ENCODE data around the gene RITA1.
A peak's percentile ranks its signal among the peaks of the same experiment; 100 is the strongest.

The RITA1 gene, protein sequence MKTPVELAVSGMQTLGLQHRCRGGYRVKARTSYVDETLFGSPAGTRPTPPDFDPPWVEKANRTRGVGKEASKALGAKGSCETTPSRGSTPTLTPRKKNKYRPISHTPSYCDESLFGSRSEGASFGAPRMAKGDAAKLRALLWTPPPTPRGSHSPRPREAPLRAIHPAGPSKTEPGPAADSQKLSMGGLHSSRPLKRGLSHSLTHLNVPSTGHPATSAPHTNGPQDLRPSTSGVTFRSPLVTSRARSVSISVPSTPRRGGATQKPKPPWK

DNA sequence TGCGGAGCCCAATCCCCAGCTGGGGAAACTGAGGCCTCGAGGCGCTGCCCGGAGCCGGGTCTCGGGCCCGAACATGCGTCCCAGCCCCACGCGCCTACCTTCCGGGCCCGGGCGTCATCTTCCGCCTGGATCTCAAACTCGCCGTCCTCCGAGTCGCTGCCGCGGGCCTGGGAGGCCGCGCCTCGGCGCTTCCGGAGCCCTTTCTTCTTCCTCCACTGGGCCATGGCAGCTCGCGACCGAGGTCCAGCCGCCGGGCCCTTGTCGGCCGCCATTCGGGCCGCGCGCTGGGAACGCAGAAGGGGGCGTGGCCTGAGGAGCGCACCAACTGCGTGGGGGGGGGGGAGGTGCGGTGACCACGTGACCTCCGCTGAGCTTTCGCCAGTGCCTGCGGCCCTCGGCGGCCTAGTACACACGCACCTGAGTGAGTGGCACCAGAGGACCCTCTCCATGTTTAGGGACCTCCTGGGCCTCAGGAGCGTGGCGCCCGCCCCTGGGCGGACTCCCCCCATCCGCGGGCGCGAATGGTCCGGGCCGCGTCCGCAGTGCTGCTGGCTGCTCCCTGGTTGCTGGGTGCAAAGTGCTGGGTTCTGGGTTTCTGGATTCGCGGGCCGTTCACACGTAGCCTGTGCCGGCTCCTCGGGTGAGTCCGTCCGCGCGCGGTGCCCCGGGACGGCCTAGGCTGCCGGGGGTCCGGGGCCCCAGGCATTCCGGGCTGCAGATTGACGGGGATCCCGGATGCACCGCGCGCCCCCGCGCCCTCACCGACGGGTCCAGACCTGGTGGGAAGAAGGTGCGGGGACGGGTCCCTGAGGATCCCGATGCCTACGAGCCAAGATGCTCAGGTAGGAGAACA, at the start of gene RITA1, which contains the start of gene DDX54:
TSS of gene RITA1 (plus strand) at position 542 of the 853 bp plus-strand sequence. CDS start 1,026 bp downstream, outside the sequence.
TSS of gene DDX54 (minus strand) at position 299 of the 853 bp plus-strand sequence. CDS start at position 272, 27 bp downstream.
- no peak for TF ChIP-seq CTCF (IDR thresholded peaks at IDR 0.05; ENCODE audit: low read depth, low read length, missing control alignments)
- Histone ChIP-seq H3K27ac (peak within 1 kb of the TSS; percentile 96), H3K27me3 (replicated peaks) (no peaks in the 10 kb centered on the region), H3K4me3 (ENCODE audit: low read depth, low read length) (peak within 1 kb of the TSS; percentile 91), H3K36me3 (replicated peaks) (peaks cover 5% of the 10 kb centered on the region)
- in situ Hi-C loops (cut with HindIII; ENCODE audit: low pct_ligation_motif_present, low sequenced_read_pairs) = no loop called here
- DNase-seq = peak; percentile 45

DNA sequence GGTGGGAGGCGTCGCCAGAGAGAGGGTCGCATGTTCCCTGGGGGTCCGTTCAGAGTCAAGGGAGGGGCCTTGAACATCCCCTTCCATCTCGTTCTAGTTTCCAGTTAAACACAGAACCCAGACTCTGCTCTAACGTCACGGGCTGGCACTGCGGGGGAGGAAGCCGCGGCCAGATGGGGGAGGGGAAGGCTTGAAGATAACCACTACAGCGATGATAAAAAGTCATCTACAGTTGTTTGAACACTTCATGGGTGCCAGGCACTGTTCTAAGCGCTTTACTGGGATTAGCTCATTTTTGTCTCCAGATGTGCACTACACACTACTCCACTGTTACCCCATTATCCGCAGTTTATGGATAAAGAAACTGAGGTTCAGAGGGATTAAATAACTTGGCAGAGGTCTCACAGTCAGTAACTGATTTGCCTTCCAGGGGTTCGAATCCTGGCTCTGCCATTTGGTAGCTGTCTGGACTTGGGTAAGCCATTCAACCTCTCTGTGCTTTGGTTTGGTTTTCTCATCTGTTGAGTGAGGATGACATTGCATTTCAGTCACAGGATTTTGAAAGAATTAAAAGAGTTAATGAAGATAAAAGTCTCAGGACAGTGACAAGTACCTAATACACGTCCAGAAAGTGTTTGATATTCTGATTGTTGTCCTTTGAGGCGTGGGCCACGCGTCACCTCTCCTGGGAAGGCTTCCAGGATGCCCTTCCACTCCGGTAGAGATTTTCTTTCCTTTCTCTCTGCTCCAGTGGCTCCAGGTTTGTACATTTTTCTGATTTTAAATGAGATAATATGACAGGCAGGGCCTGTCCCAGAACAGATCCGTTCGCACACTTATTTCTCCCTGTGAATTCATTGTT, 49.2 kb upstream of the RITA1 start:
- DNase-seq = no peak
- no peak overlapping the region for H3K27ac ChIP-seq
- peaks cover 2% of the 10 kb centered on the region for H3K27me3 ChIP-seq (replicated peaks)
- no peak overlapping the region for H3K4me3 ChIP-seq (ENCODE audit: low read depth, low read length)
- in situ Hi-C loops (cut with HindIII; ENCODE audit: low pct_ligation_motif_present, low sequenced_read_pairs) = no loop called here
- no peaks in the 10 kb centered on the region for H3K36me3 ChIP-seq (replicated peaks)
- TF ChIP-seq CTCF (IDR thresholded peaks at IDR 0.05; ENCODE audit: low read depth, low read length, missing control alignments) = no peak

DNA sequence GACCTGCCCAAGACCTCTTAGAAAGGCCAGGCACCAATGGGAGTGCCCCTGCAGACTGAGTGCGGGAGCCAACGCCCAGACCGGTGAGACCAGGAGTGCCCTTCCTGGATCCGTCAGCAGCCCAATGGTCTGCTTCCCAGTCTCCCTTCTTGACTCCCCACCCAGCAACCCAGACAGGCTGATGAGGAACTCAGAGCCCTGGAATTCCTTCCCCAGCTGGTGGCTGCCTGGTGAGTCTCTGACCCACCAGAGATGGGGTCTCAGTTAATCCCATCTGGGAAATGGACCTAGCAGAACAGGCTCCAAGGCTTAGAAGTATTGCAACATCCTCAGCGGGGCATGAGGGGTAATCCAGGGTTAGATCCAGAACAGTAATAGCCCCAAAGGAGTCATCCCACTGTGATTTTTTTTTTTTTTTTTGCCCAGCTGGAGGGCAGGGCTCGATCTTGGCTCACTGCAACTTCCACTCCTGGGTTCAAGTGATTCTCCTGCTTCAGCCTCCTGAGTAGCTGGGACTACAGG, 48.5 kb upstream of the RITA1 start:
- no peak for DNase-seq
- in situ Hi-C loops (cut with HindIII; ENCODE audit: low pct_ligation_motif_present, low sequenced_read_pairs) = no loop called here
- Histone ChIP-seq H3K4me3 (ENCODE audit: low read depth, low read length) (no peak overlapping the region), H3K27ac (no peak overlapping the region), H3K27me3 (replicated peaks) (peaks cover 2% of the 10 kb centered on the region), H3K36me3 (replicated peaks) (no peaks in the 10 kb centered on the region)
- TF ChIP-seq CTCF (IDR thresholded peaks at IDR 0.05; ENCODE audit: low read depth, low read length, missing control alignments) = no peak

GRCh38 chr12:113137861-113138783, 47.4 kb upstream of the RITA1 start:
- H3K36me3 ChIP-seq (replicated peaks) = no peaks in the 10 kb centered on the region
- in situ Hi-C loops (cut with HindIII; ENCODE audit: low pct_ligation_motif_present, low sequenced_read_pairs) = no loop called here
- no peak overlapping the region for H3K27ac ChIP-seq
- no peak for TF ChIP-seq CTCF (IDR thresholded peaks at IDR 0.05; ENCODE audit: low read depth, low read length, missing control alignments)
- H3K4me3 ChIP-seq (ENCODE audit: low read depth, low read length) = no peak overlapping the region
- DNase-seq = no peak
- peaks cover 2% of the 10 kb centered on the region for H3K27me3 ChIP-seq (replicated peaks)

Measured in brain microvascular endothelial cell (primary cell).